GM21423 (cell line): ENCODE results near the gene NUP37.
"Not testable (repeated sequence)": the region's sequence is repeated elsewhere in the genome, so short reads cannot be mapped to it uniquely, and the experiment has no call there.

Experiments used
- ATAC-seq: cut with Tn5 transposase; IDR thresholded peaks from one replicate; pipeline ENCODE4 v1.9.1; 2021; ENCODE audit warnings: mild to moderate bottlenecking, moderate library complexity; ENCODE audit not compliant: unreplicated experiment

NUP37 gene

GRCh38 chr12:102093319-102093718 lies 26.6 kb downstream of the NUP37 start:
- no peak for ATAC-seq

GRCh38 chr12:102089228-102089835 lies 30.6 kb downstream of the NUP37 start:
- not testable (repeated sequence) for ATAC-seq

- ATAC-seq = no peak
These were observed 39.1 kb downstream of the NUP37 start for GRCh38 chr12:102080842-102081241.

GRCh38 chr12:102072092-102072491 lies 47.8 kb downstream of the NUP37 start:
- not testable (repeated sequence) for ATAC-seq

GRCh38 chr12:102069707-102070106 lies 50.2 kb downstream of the NUP37 start:
- ATAC-seq = no peak

- ATAC-seq = no peak
These were observed 52.2 kb downstream of the NUP37 start for GRCh38 chr12:102067574-102068258.

GRCh38 chr12:102064476-102064875 lies 55.4 kb downstream of the NUP37 start:
- no peak for ATAC-seq

- no peak for ATAC-seq
These were observed 56.8 kb downstream of the NUP37 start for GRCh38 chr12:102063069-102063468.

GRCh38 chr12:102062419-102062806 lies 57.5 kb downstream of the NUP37 start:
- ATAC-seq = no peak

- ATAC-seq = peak; percentile 94
These were observed 58.1 kb downstream of the NUP37 start, which contains the start of gene WASHC3 for GRCh38 chr12:102061560-102062418. WASHC3 (minus strand) TSS chr12:102061991; CDS start chr12:102061962, 29 bp downstream.

- peak; percentile 39 for ATAC-seq
These were observed 58.8 kb downstream of the NUP37 start for GRCh38 chr12:102061096-102061559.

GRCh38 chr12:102059343-102059742 lies 60.6 kb downstream of the NUP37 start:
- ATAC-seq = no peak

GRCh38 chr12:102054345-102054744 lies 65.6 kb downstream of the NUP37 start:
- ATAC-seq = no peak

GRCh38 chr12:102053062-102053349 lies 66.9 kb downstream of the NUP37 start:
- no peak for ATAC-seq

- ATAC-seq = no peak
These were observed 67.5 kb downstream of the NUP37 start for GRCh38 chr12:102052192-102053061.

GRCh38 chr12:102051431-102051965 lies 68.4 kb downstream of the NUP37 start:
- ATAC-seq = no peak

- ATAC-seq = no peak
These were observed 69.1 kb downstream of the NUP37 start for GRCh38 chr12:102050660-102051430.

GRCh38 chr12:102043928-102044327 lies 76.0 kb downstream of the NUP37 start:
- ATAC-seq = peak; percentile 83

GRCh38 chr12:102033991-102034745 lies 85.7 kb downstream of the NUP37 start:
- no peak for ATAC-seq
